Right renal cortex interstitium (tissue), 3 donors: ENCODE results near the gene STIL. TPM values are rescaled to one million over a fixed set of nuclear protein-coding genes. Genes with fewer than 3 reads are reported as not detected.
"Not testable (repeated sequence)": the region's sequence is repeated elsewhere in the genome, so short reads cannot be mapped to it uniquely, and the experiment has no call there.

Experiments used
- DNase-seq, 3 donors: peaks; one replicate each; pipeline ENCODE4 v3.0.0-alpha.2; 2013; ENCODE audit warnings: low read depth in 3 of 3, low spot score in 2 of 3
- polyA plus RNA-seq, 3 donors: library from polyadenylated mRNA; unstranded; fragments of 120-200 nt; gene quantifications; one replicate each; pipeline ENCODE4 v1.2.1, GENCODE V29; 2013; ENCODE audit not compliant: insufficient read length in 3 of 3

Gene STIL
- polyA plus RNA-seq, 3 donors, result 9.0 to 9.5 (median 9.3) TPM

DNA sequence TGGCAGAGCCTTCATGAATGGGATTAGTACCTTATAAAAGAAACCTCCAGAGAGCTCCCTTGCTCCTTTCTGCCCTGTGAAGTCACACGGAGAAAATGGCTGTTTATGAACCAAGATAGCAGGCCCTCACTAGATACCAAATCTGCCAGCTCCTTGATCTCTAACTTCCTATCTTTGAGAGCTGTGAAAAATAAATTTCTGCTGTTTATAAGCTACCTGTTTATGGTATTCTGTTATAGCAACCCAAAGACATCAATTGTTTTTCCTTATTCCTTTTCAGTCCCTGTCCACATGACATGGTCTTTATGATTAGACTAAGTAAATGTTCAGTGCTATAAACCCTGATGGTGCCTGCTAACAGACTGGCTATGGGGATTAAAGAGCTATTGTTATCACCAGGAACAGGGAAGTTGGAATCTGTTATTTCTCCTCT is 9.7 kb upstream of the STIL start:
- no peak for DNase-seq

DNA sequence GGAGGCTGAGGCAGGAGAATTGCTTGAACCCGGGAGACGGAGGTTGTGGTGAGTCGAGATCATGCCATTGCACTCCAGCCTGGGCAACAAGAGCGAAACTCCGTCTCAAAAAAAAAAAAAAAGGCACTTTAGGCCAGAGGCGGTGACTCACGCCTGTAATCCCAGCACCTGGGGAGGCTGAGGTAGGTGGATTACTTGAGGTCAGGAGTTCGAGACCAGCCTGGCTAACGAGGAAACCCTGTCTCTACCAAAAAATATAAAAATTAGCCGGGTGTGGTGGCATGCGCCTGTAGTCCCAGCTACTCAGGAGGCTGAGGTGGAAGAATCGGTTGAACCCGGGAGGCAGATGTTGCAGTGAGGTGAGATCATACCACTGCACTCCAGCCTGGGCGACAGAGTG is 6.0 kb upstream of the STIL start:
- DNase-seq, result not testable (repeated sequence)

DNA sequence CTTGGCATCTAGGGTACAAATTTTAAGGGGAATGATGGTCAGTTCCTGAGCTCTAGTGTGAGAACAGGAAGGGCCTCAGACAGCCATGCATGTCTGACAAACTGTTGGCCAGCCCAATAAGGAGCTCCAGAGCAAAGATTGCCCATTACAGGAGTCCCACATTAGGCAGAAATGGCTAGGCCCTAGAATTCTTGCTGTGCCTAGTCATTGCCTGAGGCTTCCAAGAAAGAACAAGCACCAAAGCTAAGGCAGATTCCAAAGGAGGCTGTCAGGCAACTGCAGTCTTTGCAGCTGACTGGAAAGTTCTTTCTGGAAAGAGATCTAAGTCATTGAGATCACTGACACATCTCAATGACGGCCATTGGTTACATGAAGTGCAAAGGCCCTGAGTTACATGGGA is 3.9 kb upstream of the STIL start:
- DNase-seq, result no peak

DNA sequence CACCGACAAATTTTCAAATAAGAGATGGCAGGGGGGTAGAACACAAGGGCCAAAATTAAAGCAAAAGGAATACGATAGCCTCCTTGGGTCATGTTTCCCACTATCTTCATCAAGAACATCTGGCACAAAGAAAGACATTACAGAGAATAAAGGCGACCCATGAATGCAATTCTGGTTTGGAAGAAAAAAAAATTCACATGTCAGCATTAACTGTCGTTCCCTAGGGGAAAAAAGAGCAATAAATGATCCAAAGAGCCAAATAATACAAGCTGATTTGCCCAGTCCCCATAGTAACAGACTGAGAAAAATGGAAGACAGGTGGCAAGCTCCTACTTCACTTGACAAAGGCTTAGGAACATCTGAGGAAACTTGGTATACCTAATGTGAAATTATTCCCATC is 4.5 kb downstream of the STIL start:
- no peak for DNase-seq

DNA sequence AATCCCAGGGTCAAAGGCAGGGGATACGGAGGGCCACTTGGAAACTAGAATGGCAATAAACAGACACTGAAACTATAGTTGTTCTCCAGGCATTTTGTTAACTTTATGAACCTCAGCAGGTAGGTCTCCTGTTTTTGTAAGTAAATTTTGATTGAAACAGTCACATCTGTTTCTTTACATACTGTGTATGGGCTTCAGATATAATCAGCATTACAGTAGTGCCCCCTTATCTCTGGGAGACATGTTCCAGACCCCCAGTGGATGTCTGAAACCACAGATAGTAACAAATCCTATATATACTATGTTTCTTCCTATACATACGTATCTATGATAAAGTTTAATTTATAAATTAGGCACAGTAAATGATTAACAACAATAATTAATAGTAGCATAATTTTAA is 11.5 kb downstream of the STIL start:
- no peak for DNase-seq

DNA sequence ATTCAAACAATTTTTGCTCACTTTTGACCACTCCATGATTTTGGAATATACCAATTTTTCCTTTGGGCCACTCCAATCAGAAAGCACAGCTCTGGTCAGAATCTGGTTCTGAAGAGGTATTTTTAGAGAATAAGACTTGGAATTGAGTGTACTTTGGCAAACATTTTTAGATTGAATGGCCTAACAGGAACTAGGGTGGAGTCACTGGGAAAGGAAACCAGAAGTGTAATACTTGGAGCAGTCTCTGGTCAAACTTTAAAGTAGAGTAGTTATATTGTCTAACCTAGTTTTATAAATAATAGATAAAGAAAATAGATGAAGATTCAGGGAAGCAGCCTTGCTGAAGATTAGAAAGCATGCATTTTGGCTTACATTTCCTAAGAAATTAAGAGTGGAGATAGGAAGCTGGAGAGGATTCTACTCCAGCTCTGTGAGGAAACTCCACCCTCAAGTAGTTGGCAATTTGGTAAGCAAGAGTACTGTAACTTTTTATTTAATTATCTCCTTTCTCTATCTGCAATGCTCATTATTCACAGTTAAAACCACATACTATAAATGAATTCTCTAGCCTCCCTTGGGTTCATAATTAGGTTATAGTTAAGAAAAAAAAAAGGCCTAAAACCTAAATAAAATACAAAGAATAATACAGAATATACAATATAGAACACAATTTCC is 15.8 kb downstream of the STIL start:
- DNase-seq, result no peak

DNA sequence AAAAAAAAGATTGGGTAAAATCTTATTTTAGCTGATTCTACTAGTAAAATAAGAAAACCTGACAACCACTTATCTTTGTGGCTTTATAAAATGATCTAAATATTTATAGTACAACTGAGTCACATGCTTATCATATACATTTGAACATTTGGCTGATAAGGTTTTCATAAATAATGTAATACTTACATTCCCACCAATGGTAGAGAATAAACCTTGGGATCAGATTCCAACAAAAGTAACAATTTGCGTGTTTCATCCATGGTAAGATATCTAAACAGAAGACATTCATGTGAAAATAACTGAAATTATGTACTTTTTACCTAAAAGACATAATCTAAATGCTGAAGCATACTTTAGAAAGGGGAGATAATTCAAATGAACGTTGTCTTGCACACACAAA is 18.4 kb downstream of the STIL start:
- DNase-seq, result no peak

DNA sequence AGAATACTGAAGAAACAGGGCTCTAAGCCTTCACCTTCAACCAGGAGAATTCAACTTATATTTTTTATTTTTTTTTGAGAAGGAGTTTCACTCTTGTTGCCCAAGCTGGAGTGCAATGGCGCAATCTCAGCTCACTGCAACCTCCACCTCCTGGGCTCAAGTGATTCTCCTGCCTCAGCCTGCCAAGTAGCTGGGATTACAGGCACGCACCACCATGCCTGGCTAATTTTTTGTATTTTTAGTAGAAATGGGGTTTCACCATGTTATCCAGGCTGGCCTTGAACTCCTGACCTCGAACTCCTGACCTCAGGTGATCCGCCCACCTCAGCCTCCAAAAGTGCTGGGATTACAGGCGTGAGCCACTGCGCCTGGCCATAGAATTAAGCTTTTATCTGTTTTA is 19.1 kb downstream of the STIL start:
- DNase-seq, result not testable (repeated sequence)

DNA sequence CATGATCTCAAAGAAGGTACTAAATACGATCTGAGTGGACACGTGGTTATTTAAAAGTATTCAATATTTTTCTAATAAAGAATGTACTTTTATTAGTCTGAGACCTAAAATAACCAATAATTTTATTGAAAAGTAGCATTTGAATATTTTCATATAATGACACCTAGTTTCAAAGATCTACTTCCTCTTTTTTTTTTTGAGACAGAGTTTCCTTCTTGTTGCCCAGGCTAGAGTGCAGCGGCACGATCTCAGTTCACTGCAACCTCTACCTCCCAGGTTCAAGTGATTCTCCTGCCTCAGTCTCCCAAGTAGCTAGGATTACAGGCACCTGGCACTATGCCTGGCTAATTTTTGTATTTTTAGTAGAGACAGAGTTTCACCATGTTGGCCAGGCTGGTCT is 25.8 kb downstream of the STIL start:
- DNase-seq, result not testable (repeated sequence)

DNA sequence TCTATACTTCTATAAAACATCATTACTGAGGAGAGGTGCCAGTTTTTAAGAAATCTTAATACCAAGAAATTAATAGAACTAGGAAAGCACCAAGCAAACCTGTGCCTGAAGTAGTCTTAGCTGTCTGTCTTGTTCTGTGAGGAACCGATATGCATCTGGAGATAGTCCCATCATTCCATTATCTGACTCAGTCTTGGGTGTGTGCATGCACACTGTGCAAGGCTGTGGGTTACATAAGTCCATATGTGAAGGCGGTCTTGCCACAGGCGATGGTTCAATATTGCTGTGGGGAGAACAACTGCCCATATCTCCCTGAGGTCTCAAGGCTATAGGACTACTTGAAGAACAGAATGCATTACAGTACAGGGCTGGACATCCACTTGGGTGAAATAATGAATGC is 33.8 kb downstream of the STIL start:
- DNase-seq, result no peak

DNA sequence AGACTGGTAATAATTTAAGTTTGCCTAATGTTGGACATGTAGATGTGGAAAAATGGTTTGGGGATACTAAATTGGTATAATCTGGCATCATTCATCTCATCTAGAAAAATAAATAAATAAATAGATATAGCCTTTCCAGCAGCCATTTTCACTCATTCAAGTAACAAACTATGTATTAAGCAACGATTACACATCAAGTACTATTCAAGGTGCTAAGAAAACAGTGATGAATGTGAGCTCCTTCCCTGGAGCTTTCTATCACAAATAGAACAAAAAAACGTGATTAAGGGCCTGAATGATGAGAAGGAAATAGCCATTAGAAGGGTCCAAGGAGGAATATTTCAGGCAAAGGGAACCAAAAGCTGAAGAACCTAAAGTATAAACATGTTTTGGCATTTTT is 37.1 kb downstream of the STIL start:
- DNase-seq, result no peak

DNA sequence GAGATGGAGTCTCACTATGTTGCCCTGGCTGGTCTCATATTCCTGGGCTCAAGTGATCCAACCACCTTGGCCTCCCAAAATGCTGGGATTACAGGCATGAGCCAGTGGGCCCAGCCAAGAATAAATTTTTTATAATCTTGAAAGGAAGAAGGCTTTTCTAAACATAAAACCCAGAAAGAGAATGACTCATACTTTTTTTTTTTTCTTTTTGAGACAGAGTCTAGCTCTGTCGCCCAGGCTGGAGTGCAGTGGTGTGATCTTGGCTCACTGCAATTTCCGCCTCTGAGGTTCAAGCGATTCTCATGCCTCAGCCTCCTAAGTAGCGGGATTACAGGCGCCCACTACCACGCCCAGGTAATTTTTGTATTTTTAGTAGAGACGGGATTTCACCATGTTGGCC is 38.1 kb downstream of the STIL start:
- not testable (repeated sequence) for DNase-seq

DNA sequence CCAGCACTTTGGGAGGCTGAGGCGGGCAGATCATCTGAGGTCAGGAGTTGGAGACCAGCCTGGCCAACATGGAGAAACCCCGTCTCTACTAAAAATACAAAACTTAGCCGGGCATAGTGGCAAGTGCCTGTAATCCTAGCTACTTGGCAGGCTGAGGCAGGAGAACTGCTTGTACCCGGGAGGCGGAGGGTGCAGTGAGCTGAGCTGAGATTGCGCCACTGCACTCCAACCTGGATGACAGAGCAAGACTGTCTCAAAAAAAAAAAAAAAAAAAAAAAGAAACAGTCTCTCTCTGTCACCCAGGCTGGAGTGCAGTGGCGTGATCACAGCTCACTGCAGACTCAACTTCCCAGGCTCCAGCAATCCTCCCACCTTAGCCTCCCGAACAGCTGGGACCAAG is 48.4 kb downstream of the STIL start:
- DNase-seq, result not testable (repeated sequence)

DNA sequence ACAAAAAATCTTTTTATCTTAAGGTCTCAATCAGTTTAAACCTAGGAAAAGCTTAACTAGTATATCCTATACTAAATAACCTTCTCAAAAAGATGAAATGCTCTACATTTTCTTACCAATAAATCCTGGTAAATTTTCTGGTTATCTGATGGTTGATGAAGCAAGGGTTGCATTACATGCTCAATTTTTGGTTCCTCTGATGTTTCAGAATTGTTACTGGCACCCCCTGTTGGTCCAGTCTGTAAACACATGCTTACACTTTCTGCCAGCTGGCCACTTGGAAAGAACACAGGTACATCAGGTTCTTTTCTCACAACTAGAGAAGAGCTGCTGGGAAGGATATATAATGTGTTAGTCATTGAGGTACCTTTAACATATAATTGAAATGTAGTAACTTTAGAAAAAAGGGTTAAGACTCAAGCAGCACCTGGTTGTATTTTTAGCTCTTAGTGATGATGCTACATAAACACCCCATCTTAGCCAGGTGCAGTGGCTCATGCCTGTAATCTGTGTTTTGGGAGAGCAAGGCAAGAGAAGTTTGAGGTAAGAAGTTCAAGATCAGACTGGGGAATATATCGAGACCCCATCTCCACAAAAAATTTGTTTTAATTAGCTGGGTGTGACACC is 51.0 kb downstream of the STIL start:
- peak in 1 of 3 donors; percentile 6 for DNase-seq

DNA sequence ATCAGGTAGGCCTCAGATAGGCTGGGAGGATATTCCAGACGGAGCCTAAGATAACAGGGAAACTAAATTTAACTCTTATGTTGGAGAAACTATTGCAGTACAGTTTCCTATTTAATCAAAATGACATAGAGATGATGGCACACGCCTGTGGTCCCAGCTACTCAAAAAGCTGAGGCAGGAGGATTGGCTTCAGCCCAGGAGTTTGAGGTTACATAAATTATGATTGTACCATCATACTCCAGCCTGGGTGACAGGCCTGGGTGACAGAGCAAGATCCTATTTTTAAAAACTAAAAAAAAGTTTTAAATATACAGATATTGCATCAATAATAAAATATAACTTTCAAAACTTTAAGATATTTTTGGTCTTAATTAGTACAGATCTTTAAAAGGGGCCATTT is 56.7 kb downstream of the STIL start:
- DNase-seq, result no peak

DNA sequence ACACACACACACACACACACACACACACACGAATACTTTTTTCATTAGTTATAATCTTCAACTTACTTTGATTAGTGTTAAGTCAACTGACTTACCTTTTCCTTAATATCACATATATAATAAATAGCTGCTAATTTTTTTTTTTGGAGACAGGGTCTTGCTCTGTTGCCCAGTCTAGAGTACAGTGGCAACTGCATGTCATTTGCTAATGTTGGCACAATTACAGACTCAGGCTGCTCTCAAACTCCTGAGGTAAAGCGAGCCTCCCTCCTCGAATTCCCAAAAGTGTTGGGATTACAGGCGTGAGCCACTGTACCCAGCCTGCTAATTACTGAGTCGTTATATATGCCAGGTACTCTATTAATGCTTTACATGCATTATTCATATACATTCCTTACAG is 61.2 kb downstream of the STIL start:
- DNase-seq, result no peak

DNA sequence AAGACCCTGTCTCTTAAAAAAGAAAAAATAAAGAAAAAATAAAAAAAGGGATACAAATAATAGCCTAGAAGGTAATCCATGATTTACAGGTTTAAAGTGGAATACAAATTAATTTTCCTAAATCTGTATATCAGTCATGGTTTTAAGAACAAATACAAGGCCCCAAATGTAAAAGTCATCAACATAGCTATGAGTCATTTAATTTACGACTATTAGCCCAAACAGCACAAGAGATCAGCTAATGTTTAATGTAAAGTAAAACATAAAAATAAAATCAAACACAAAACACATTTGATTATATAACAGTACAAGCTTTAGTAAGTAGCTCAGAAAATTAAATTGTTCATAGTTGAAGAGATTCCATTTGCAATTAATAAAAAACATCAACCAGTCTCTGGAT is 61.6 kb downstream of the STIL start:
- DNase-seq, result no peak

DNA sequence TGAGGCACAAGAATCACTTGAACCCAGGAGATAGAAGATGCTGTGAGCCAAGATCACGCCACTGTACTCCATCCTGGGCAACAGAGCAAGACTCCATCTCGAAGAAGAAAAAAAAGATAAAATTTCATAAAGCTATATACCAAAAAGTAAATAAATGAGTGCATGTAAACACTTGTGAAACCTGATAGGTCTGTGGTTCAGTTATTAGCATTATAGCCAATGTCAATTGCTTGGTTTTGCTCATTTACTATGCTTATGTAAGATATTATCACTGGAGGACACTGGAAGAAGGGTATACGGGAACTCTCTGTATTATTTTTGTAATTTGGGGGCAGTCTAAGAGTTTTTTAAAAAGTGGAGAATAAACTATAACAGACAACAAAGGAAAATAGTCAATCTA is 64.2 kb downstream of the STIL start:
- DNase-seq, result no peak

DNA sequence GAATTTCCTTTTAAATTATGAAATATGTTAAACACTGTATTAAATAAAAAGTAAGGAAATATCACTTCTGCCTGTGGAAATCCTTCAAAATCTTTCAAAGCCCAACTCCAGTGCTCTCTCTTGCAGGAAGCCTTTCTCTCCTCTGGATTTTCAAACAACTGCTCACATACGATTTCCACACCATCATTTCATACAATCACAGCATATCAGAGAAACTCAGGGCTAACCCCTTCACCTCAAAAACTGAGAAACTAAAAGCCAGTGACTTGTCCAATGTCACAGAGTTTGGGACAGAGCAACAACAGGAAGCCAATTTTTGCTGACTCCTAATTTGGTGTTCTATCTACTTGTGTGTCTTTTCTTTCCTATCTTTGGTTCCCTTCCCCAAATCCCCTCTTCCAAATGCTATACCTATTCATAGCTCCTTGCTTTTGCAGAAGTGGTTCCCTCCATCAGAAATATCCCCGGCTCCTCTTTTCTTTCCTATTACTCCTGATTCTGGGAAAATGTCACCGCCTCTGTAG is 69.5 kb downstream of the STIL start:
- no peak for DNase-seq

DNA sequence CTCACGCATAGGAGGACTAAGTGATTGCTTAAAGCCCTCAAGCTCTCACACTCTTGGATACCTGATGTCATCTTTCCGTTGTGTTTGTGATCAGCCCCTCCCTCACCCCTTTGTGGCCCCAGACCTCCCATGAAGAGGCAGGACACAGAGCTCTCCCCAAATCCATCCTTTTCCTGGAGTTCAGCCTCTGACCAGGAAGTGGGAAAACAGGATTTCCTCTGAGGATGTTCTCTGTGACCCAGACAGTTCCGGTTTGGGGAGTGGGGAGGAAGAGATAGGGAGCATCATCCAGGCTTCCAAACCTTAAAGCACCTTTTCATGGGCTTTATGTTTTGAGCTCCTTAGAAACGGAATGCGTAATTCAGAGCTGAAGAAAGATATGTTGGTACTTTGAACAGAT is 70.0 kb downstream of the STIL start:
- DNase-seq, result no peak

DNA sequence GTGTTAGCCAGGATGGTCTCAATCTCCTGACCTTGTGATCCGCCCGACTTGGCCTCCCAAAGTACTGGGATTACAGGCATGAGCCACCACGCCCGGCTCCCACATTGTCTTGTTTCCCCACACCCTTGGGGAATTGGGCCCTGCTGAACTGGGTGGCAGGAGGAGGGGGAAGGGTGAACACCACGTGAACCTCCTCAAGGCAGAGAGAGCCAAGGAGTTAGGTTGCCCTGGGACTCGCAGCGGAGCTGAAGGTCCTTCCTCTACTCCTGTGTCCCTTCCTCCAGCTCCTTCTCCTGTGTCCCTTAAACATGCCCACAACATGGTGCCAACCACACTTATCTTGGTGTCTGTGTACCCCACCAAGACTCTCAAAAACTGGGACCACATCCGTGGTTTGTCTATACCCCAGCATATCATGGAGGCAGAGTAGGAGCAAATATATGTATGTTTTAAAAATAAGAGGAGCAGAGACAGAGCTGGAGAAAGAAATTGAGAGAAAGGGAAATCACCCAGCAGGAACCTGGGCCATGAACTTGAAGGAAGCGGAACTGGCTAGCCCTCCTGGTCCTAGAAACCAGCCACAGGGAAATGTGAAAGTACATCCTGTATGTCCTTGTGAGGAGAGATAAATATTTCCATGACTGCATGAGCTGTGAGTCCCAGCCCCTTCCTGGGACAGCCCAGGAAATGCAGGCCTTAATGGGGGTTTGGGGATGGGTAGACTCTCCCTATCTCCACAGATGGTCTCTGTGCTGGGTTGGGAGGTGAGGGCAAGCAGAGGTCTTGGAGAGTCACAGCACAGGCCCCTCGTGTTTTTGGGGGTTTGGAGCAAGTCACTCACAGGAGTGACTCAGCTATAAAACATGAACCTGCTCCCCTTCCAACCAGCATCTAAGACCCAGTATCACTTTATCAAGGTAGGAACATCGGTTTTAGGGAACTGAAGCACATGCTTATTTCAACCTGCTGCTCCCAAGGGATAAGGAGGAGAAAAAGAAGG is 72.5 kb downstream of the STIL start:
- DNase-seq, result no peak
